ENCODE results near the gene GOLGA8N.

GOLGA8N gene

DNA sequence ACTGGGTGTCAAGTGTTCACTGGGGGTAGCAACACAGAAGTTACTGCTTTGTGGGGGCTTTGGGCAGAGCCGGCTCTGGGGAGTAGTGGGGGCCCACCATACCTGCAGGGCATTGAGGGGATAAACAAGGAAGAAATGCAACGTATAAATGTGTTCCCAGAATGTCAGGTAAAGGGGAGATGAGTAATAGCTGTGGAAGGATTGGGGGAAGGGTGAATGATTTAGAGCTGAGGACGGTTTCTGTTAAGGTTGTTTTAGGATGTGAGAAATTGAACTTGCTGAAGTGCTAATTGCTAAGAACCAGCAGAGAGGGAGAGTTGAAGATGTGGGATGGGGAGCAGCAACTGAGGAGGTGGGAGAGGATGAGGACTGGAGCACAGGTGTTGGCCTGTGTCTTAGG, 58.9 kb downstream of the GOLGA8N start:
- no peak for DNase-seq

DNA sequence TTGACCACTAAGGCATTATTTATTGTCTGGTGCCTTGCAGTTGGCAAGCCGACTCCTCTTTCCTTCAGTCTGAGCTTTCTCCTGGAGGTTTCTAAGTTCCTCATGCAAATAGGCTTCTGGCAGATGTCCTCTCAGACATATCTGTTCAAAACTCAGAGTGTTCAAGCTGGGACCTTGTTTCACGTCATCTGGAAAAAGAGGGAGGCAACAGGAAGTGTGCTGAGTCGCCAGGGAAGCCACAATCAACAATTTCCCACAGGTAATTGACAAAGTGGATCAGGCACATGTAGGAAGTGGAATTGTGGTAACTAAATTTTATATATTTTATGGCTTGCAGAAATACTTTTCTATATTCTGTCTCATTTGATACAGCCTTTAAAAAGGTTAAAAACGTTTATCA, 62.8 kb downstream of the GOLGA8N start:
- no peak for DNase-seq

DNA sequence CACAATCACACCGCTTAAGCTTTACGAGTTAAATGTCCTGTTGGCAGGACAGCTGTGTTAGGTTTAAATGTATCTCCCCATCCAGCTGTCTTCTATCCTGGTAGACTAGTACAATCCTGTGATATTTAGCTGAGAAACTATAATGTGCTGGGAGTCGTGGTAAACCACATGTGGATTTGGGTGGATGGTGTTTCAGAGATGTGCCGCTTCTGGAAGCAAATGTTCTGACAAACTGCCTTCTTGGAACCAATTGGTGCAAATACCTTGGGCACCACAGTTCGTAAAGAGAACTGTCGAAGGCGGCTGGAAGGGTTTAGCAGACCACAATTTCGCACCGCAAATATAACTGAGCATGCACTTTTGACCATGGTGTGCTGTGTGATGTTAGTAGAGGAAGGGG, 63.2 kb downstream of the GOLGA8N start:
- DNase-seq = no peak
